Retinal pigment epithelial cell (primary cell): ENCODE results near the gene TTI1.

ENCODE experiments used
- DNase-seq: peaks from one replicate; pipeline ENCODE4 v3.0.0-alpha.2; 2010; ENCODE audit warnings: low read depth
- H3K4me3 ChIP-seq: 2 replicates; pipeline ENCODE4 v1.5.1; 2011; ENCODE audit warnings: mild to moderate bottlenecking, low read length, control low read depth, moderate library complexity
- TF ChIP-seq, protein P1 (sequence below): conservative IDR thresholded peaks from 2 replicates; pipeline ENCODE4 v1.5.1; 2011; ENCODE audit warnings: low read depth, low read length, control low read depth, inconsistent platforms

Gene TTI1

DNA sequence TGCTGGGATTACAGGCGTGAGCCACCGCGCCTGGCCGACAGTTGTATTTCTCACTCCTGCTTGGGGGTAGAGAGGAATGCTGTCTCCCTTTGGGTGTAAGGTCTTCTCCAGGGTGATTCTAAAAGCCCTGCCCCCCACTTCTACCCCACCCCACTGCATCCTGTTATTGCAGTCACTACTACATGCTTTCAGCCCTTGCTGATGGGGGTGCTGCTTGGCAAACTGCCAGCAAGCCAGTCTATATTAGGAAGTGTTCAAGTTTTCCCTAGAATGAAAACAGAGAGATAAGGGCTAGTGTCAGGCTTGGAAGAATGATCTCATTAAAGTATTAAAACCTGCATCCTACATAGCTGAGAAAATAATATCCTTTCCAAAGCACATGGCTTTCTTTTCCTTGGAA, 31.3 kb downstream of the TTI1 start:
- TF ChIP-seq, protein P1, sequence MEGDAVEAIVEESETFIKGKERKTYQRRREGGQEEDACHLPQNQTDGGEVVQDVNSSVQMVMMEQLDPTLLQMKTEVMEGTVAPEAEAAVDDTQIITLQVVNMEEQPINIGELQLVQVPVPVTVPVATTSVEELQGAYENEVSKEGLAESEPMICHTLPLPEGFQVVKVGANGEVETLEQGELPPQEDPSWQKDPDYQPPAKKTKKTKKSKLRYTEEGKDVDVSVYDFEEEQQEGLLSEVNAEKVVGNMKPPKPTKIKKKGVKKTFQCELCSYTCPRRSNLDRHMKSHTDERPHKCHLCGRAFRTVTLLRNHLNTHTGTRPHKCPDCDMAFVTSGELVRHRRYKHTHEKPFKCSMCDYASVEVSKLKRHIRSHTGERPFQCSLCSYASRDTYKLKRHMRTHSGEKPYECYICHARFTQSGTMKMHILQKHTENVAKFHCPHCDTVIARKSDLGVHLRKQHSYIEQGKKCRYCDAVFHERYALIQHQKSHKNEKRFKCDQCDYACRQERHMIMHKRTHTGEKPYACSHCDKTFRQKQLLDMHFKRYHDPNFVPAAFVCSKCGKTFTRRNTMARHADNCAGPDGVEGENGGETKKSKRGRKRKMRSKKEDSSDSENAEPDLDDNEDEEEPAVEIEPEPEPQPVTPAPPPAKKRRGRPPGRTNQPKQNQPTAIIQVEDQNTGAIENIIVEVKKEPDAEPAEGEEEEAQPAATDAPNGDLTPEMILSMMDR = no peak
- no peak overlapping the region for H3K4me3 ChIP-seq
- DNase-seq = no peak

DNA sequence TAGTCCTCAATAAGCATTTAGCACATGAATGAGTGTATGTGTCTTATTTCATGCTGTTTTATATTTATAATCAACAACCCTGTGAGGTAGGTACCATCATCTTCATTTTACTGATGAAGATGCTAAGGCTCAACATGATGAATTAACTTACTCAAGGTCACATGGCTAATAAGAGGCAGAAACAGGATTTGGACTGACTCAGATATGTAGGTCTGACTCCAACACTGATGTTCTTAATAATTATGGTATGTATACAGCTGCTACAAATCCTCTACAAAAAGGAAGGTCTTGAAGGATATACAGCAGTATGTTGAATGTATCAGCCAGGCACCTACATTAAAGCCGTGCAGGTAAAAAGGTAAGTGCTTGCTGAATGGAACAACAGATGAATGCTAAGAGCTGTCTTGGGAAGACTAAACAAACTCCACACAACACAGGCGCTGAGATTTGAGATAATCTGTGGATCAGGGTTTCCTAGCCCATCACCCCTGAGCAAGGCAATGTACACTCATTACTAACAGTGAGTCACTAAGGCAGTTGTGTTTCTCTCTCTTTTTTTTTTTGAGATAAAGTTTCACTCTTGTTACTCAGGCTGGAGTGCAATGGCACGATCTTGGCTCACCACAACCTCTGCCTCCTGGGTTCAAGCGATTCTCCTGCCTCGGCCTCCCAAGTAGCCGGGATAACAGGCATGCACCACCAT, 31.9 kb downstream of the TTI1 start:
- DNase-seq = peak; percentile 43
- TF ChIP-seq, protein P1 = no peak
- H3K4me3 ChIP-seq = no peak overlapping the region

DNA sequence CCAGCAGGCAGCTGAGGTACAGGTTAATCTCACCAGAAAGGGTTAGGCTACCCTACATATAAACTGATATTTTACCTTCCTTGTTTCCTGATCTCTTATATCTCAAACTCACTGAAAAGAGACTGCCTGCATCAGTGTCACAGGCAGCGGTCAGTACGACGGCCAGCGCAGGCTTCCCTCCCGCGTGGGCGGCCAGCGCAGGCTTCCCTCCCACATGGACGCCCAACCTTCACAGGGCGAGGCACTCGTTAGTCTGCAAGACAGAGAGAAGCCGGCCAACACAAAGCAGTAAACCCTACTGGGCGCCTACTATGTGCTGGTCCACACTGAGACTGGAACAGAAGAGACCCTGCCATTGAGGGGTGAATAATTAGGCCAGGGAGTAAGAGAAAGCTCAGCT, 33.0 kb downstream of the TTI1 start:
- H3K4me3 ChIP-seq = no peak overlapping the region
- DNase-seq = no peak
- TF ChIP-seq, protein P1 = no peak

DNA sequence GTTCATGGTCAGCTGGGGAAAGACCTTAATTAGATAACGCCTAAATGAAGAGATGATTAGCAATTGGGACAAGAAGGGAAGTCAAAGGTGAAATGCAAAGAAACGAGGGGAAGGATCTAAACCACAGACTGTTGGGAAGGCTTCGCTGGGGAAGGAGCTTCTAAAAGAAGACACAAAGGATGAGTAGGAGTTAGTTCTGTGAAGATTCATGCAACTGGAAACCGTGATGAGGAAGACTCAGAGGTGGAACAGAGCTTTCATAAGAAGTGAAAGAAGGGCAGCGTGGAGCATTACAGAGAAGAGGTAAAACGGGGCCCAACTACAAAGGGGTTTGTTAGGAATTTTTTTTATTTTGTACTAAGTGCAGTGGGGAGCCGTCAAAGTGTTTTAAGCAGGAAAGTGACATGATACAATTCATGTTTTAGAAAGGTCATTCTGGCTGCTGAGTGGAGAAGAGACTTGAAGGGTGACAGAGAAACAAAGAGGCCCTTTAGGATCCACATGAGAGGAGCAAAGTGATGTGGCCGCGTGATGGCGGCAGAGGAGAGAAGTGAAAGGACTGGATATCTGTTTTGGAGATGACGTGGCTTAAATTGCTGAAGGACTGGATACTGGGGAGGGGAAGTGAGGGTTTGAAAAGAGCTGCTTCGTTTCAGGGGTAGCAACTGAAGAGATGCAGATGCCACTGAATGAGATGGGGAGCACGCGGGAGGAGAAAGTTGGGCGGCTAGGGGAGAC, 33.6 kb downstream of the TTI1 start:
- TF ChIP-seq, protein P1 = no peak
- no peak for DNase-seq
- no peak overlapping the region for H3K4me3 ChIP-seq

DNA sequence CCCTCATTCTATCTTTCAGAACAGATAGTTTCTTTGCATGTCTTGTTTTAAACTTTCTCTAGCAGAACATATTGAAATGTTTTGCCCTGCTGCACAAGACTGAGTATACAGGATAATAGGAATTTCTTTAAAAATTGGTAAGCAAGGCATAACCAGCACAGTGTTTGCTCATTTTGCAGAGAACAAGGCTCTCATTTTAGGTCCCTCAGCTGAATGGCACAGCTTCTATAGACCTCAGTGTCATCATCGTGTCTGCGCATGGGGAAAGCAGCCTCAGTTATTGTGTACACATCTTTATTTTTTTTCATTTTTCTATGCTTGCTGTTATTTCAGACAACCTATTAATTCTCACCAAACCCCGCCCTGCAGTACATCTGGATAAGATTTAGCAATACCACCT, 35.7 kb downstream of the TTI1 start:
- TF ChIP-seq, protein P1 = no peak
- H3K4me3 ChIP-seq = no peak overlapping the region
- DNase-seq = no peak

DNA sequence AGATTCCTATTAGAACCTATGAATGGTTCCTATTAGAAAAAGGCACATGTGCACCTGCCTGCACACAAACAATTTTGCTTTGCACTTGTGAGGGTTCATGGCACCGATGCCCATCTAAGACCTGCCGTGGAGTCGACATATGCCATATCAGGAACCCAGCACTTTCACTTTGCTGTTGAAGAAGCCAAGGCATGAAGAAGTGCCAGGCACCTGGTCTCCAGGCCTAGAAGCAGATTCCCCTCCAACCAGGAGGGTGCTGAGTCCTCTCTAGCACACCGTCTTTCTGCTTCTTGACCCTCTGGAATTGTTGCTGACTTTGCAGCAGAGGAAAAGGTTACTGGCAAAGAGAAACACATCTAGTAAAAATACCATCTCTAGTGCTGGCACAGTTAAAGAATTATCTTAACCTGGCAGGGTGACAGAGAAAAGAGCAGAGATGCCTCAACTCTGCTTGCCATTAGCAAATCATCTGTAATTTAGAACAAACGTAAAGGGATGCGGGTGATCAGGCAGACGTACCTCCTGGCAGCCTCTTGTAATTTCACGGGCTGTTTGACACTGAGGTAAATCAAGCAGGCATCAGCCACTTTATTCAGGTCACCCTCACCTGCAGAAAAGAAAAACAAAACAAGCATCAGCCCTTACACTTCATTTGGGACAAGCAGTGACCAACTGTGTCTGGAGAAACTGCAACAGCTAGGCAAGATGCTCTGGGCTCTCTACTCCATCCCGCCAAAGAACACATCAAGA, 37.2 kb downstream of the TTI1 start:
- TF ChIP-seq, protein P1 = no peak
- no peak overlapping the region for H3K4me3 ChIP-seq
- DNase-seq = no peak
